Limb (tissue), 2 donors: ENCODE results near the gene OTOP3.
"Not testable (repeated sequence)": the region's sequence is repeated elsewhere in the genome, so short reads cannot be mapped to it uniquely, and the experiment has no call there.

Experiments
- DNase-seq, 2 donors: peaks; one replicate each; pipeline ENCODE4 v3.0.0-alpha.2; 2016; ENCODE audit errors: extremely low spot score in 2 of 2

OTOP3 gene

GRCh38 chr17:74935585-74936469 is at the start of gene OTOP3:
Gene OTOP3, plus strand, starts transcription at chr17:74935898. Its CDS starts 24 bp downstream, at chr17:74935922.
- no peak for DNase-seq

GRCh38 chr17:74888469-74888868 is 47.2 kb upstream of the OTOP3 start:
- DNase-seq: no peak

- DNase-seq: no peak
These were observed 45.1 kb upstream of the OTOP3 start for GRCh38 chr17:74890554-74890953.

GRCh38 chr17:74892013-74892841 is 43.5 kb upstream of the OTOP3 start:
- no peak for DNase-seq

- DNase-seq: no peak
These were observed 42.5 kb upstream of the OTOP3 start, which contains the start of gene FADS6 for GRCh38 chr17:74892974-74893911. Gene FADS6, minus strand, starts transcription at chr17:74893633. Its CDS starts 38 bp downstream, at chr17:74893595.

GRCh38 chr17:74893936-74894671 is 41.6 kb upstream of the OTOP3 start:
- DNase-seq: no peak

GRCh38 chr17:74898376-74898946 is 37.2 kb upstream of the OTOP3 start:
- DNase-seq: no peak

GRCh38 chr17:74900208-74900607 is 35.5 kb upstream of the OTOP3 start:
- no peak for DNase-seq

- DNase-seq: no peak
These were observed 34.2 kb upstream of the OTOP3 start for GRCh38 chr17:74901353-74902135.

- DNase-seq: no peak
These were observed 32.7 kb upstream of the OTOP3 start for GRCh38 chr17:74903034-74903433.

- DNase-seq: no peak
These were observed 32.0 kb upstream of the OTOP3 start for GRCh38 chr17:74903671-74904070.

GRCh38 chr17:74904687-74905409 is 30.9 kb upstream of the OTOP3 start:
- no peak for DNase-seq

GRCh38 chr17:74906214-74906793 is 29.4 kb upstream of the OTOP3 start:
- not testable (repeated sequence) for DNase-seq

- DNase-seq: no peak
These were observed 28.7 kb upstream of the OTOP3 start for GRCh38 chr17:74907012-74907411.

GRCh38 chr17:74909097-74909496 is 26.6 kb upstream of the OTOP3 start:
- not testable (repeated sequence) for DNase-seq

- not testable (repeated sequence) for DNase-seq
These were observed 24.3 kb upstream of the OTOP3 start for GRCh38 chr17:74911423-74911822.

GRCh38 chr17:74916136-74916850 is 19.4 kb upstream of the OTOP3 start:
- no peak for DNase-seq

- DNase-seq: no peak
These were observed 18.9 kb upstream of the OTOP3 start for GRCh38 chr17:74916851-74917199.
